22Rv1 (cell line): ENCODE results near the gene HDHD5.

Experiments used
- ZFX ChIP-seq: fragments of 450-650 bp; IDR thresholded peaks from 2 replicates; pipeline ENCODE4 v1.6.1; 2017; ENCODE audit warnings: antibody characterized with exemption, borderline replicate concordance
- TF ChIP-seq, protein P1 (sequence below): fragments of 450-650 bp; IDR thresholded peaks from 2 replicates; pipeline ENCODE4 v1.5.1; 2017; ENCODE audit warnings: mild to moderate bottlenecking

GRCh38 chr22:17115945-17116565 lies 43.0 kb downstream of the HDHD5 start:
- TF ChIP-seq, protein P1, sequence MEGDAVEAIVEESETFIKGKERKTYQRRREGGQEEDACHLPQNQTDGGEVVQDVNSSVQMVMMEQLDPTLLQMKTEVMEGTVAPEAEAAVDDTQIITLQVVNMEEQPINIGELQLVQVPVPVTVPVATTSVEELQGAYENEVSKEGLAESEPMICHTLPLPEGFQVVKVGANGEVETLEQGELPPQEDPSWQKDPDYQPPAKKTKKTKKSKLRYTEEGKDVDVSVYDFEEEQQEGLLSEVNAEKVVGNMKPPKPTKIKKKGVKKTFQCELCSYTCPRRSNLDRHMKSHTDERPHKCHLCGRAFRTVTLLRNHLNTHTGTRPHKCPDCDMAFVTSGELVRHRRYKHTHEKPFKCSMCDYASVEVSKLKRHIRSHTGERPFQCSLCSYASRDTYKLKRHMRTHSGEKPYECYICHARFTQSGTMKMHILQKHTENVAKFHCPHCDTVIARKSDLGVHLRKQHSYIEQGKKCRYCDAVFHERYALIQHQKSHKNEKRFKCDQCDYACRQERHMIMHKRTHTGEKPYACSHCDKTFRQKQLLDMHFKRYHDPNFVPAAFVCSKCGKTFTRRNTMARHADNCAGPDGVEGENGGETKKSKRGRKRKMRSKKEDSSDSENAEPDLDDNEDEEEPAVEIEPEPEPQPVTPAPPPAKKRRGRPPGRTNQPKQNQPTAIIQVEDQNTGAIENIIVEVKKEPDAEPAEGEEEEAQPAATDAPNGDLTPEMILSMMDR: no peak
- no peak for TF ChIP-seq ZFX
